ENCODE measurements around the gene IL22RA1.

Gene IL22RA1

DNA sequence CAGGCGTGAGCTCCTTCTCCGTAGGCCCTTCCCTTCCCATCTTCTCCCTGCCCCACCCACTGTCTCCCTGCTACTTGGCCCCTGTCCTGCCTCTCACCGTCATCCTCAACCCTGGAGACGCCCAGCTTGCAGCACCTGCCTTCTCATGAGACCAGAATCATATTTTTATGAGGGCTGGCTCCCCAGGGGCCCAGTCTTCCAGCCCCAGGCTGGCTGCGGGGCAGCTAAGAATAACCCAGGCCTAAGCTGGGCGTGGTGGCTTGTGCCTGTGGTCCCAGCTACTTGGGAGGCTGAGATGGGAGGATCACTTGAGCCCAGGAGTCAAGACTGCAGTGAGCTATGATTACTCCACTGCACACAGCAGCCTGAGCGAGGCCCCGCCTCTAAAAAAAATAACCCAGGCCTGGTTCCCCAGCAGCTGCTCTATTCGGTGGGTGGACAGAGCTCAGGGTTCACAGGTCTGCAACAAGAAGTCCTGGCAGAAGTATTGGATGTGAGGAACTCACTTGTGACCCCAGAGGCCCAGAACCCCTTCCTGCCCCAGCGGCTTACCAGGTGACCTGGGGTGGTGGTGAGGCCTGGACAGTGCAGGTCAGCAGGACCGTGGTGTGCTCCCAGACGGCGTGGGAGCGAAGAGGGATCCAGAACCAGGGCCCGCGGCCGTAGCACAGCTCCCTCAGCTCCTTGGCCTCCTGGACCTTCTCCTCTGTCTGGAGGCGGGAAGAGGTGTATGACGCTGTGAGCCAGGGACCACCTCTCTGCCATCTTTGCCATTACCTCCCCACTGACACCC lies 37.4 kb downstream of the IL22RA1 start:
- no peaks in the 10 kb centered on the region for H3K36me3 ChIP-seq (ENCODE audit: insufficient read depth)
- no peaks in the 10 kb centered on the region for H4K20me1 ChIP-seq (ENCODE audit: insufficient read depth)
- H3K27ac ChIP-seq: no peak overlapping the region
- no peak overlapping the region for H3K9ac ChIP-seq
- no peak overlapping the region for H2AFZ ChIP-seq (ENCODE audit: low read depth)
- H3K4me3 ChIP-seq (IDR thresholded peaks at IDR 0.05; ENCODE audit: insufficient read depth, low read depth, low read length): no peak overlapping the region
- H3K4me2 ChIP-seq: no peak overlapping the region
- H3K4me1 ChIP-seq (ENCODE audit: low read depth, poor library complexity, severe bottlenecking): no peaks in the 10 kb centered on the region
- H3K79me2 ChIP-seq (ENCODE audit: insufficient read depth, low read depth): no peaks in the 10 kb centered on the region
- no peak for TF ChIP-seq CTCF (conservative IDR thresholded peaks at IDR 0.05; ENCODE audit: low read depth, low read length)
- H3K27me3 ChIP-seq (ENCODE audit: insufficient read depth, low read depth): no peaks in the 10 kb centered on the region

DNA sequence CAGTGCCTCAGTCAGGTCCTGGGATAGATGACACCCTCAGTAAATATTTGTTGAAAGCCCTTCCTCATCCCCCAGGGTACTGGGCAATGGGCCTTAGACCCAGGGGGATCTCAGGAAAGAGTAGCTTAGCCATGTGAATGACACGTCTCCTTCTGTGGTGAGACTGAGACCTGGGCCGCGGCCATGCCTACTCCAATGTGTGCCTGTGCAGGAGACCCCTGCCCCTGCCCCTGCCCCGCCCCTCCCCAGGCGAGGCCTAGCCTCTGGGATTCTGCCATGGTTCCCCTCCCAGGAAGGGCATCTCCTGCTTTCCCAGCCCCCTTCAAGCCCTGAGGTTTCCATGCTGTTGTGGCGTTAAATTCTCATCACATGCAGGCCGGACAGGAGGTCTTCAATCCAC lies 38.1 kb downstream of the IL22RA1 start:
- Histone ChIP-seq H3K9ac (no peak overlapping the region), H3K4me2 (no peak overlapping the region), H2AFZ (ENCODE audit: low read depth) (no peak overlapping the region)

DNA sequence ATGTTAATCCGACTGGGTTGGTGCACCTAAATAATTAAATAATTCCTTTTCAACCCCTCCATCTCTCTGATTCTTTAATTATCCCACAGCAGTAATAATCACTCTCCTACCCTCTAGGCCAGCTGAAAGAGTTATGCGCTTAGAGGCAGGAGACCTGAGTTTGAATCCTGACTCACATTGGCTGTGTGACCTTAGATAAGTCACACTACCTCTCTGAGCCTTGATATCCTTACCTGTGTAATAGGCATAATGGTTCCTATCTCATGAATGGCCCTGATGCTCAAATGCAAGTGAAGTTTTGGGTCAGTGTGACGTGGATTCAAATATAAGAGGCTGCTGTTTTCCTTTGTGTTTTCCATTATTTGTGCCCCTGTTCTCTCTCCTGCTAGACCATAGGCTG lies 39.1 kb downstream of the IL22RA1 start:
- Histone ChIP-seq H3K9ac (no peak overlapping the region), H4K20me1 (ENCODE audit: insufficient read depth) (no peaks in the 10 kb centered on the region), H3K36me3 (ENCODE audit: insufficient read depth) (no peaks in the 10 kb centered on the region), H2AFZ (ENCODE audit: low read depth) (no peak overlapping the region), H3K27ac (no peak overlapping the region), H3K4me1 (ENCODE audit: low read depth, poor library complexity, severe bottlenecking) (no peaks in the 10 kb centered on the region), H3K4me2 (no peak overlapping the region), H3K4me3 (IDR thresholded peaks at IDR 0.05; ENCODE audit: insufficient read depth, low read depth, low read length) (no peak overlapping the region), H3K79me2 (ENCODE audit: insufficient read depth, low read depth) (no peaks in the 10 kb centered on the region), H3K27me3 (ENCODE audit: insufficient read depth, low read depth) (no peaks in the 10 kb centered on the region)
- no peak for TF ChIP-seq CTCF (conservative IDR thresholded peaks at IDR 0.05; ENCODE audit: low read depth, low read length)

More for the DNA sequence above, 38.1 kb downstream of the IL22RA1 start:
- no peaks in the 10 kb centered on the region for H3K79me2 ChIP-seq (ENCODE audit: insufficient read depth, low read depth)
- no peaks in the 10 kb centered on the region for H3K4me1 ChIP-seq (ENCODE audit: low read depth, poor library complexity, severe bottlenecking)
- TF ChIP-seq CTCF (conservative IDR thresholded peaks at IDR 0.05; ENCODE audit: low read depth, low read length): no peak
- no peaks in the 10 kb centered on the region for H3K27me3 ChIP-seq (ENCODE audit: insufficient read depth, low read depth)
- no peaks in the 10 kb centered on the region for H4K20me1 ChIP-seq (ENCODE audit: insufficient read depth)
- H3K27ac ChIP-seq: no peak overlapping the region
- H3K36me3 ChIP-seq (ENCODE audit: insufficient read depth): no peaks in the 10 kb centered on the region
- H3K4me3 ChIP-seq (IDR thresholded peaks at IDR 0.05; ENCODE audit: insufficient read depth, low read depth, low read length): no peak overlapping the region

DNA sequence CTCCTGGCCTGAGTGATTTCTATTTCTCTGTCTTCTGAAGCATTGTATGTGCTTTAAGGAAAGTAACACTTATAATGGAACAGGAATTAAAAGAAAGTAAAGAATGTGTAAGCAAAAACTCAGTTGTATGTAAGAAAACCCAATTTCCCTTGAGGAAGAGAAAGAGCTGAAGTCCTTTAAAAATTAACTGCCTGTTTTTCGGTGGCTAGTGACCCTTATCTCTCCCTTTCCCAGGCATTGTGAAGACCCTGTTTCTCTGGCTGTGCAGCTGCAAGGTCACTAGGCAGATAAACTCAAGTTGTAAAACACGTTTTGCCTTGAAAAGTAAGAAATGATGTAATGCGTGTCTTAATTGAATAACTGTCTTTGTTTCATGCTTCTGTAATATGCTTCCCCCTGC lies 39.5 kb downstream of the IL22RA1 start:
- H3K4me2 ChIP-seq: no peak overlapping the region
- no peaks in the 10 kb centered on the region for H3K79me2 ChIP-seq (ENCODE audit: insufficient read depth, low read depth)
- H4K20me1 ChIP-seq (ENCODE audit: insufficient read depth): no peaks in the 10 kb centered on the region
- H2AFZ ChIP-seq (ENCODE audit: low read depth): no peak overlapping the region
- H3K27ac ChIP-seq: no peak overlapping the region
- H3K27me3 ChIP-seq (ENCODE audit: insufficient read depth, low read depth): no peaks in the 10 kb centered on the region
- H3K36me3 ChIP-seq (ENCODE audit: insufficient read depth): no peaks in the 10 kb centered on the region
- H3K4me1 ChIP-seq (ENCODE audit: low read depth, poor library complexity, severe bottlenecking): no peaks in the 10 kb centered on the region
- no peak for TF ChIP-seq CTCF (conservative IDR thresholded peaks at IDR 0.05; ENCODE audit: low read depth, low read length)
- H3K9ac ChIP-seq: no peak overlapping the region
- no peak overlapping the region for H3K4me3 ChIP-seq (IDR thresholded peaks at IDR 0.05; ENCODE audit: insufficient read depth, low read depth, low read length)

All from KMS-11 (cell line).